ENCODE measurements around the gene CHPF. TPM values are rescaled to one million over a fixed set of nuclear protein-coding genes. Genes with fewer than 3 reads are reported as not detected.
A peak's percentile ranks its signal among the peaks of the same experiment; 100 is the strongest.

The CHPF gene
- total RNA-seq, 2 experiments from 2014 or later = 16.6 to 18.4 TPM

- no peak overlapping the region for H3K4me3 Mint-ChIP-seq
- H3K27me3 Mint-ChIP-seq = peaks cover 34% of the 10 kb centered on the region
- no peaks in the 10 kb centered on the region for H3K9me3 Mint-ChIP-seq
- DNase-seq (no peak), ATAC-seq (no peak)
- intact Hi-C loops (cut with micrococcal nuclease) = loop anchor here (5.0 kb wide), 3 partner anchors 35 to 130 kb away; partner anchors contain the start of gene GMPPA
- no peak for TF ChIP-seq CTCF (IDR thresholded peaks at IDR 0.05)
- no peak overlapping the region for H3K27ac Mint-ChIP-seq
- CTCF ChIA-PET = interaction anchor here (1.5 to 10.0 kb wide), 6 partner anchors 8 to 131 kb away, joined by 3 to 283 read pairs (median 60); partner anchors contain the start of gene GMPPA
- no peaks in the 10 kb centered on the region for H3K4me1 Mint-ChIP-seq (ENCODE audit: low read depth)
- POLR2A ChIA-PET = no interaction called here
- no peaks in the 10 kb centered on the region for H3K36me3 Mint-ChIP-seq (ENCODE audit: low read depth)
These were observed 11.3 kb downstream of the CHPF start for GRCh38 chr2:219532378-219532649.

GRCh38 chr2:219531639-219532377, 11.8 kb downstream of the CHPF start:
- peaks cover 37% of the 10 kb centered on the region for H3K27me3 Mint-ChIP-seq
- H3K9me3 Mint-ChIP-seq = no peaks in the 10 kb centered on the region
- no peak for TF ChIP-seq CTCF (IDR thresholded peaks at IDR 0.05)
- no peak overlapping the region for H3K27ac Mint-ChIP-seq
- ChIA-PET CTCF (interaction anchor here (1.1 to 10.0 kb wide), 8 partner anchors 8 to 143 kb away, joined by 3 to 283 read pairs (median 42); partner anchors contain the start of gene GMPPA), POLR2A (no interaction called here)
- no peaks in the 10 kb centered on the region for H3K4me1 Mint-ChIP-seq (ENCODE audit: low read depth)
- ATAC-seq (no peak), DNase-seq (no peak)
- intact Hi-C loops (cut with micrococcal nuclease) = loop anchor here (5.0 kb wide), 3 partner anchors 35 to 130 kb away; partner anchors contain the start of gene GMPPA
- H3K36me3 Mint-ChIP-seq (ENCODE audit: low read depth) = no peaks in the 10 kb centered on the region
- no peak overlapping the region for H3K4me3 Mint-ChIP-seq

- no peak overlapping the region for H3K4me3 Mint-ChIP-seq
- H3K27ac Mint-ChIP-seq = no peak overlapping the region
- no peaks in the 10 kb centered on the region for H3K36me3 Mint-ChIP-seq (ENCODE audit: low read depth)
- no peaks in the 10 kb centered on the region for H3K4me1 Mint-ChIP-seq (ENCODE audit: low read depth)
- POLR2A ChIA-PET = interaction anchor here (0.9 to 1.7 kb wide), 3 partner anchors 11 to 50 kb away, joined by 3 to 5 read pairs (median 4); no protein-coding TSS in a partner anchor
- CTCF ChIA-PET = interaction anchor here (0.6 to 10.0 kb wide), 58 partner anchors 9 to 230 kb away, joined by 3 to 283 read pairs (median 6); partner anchors contain the start of genes CHPF, DES, DNPEP and GMPPA
- peak; percentile 96 for TF ChIP-seq CTCF (IDR thresholded peaks at IDR 0.05)
- intact Hi-C loops (cut with micrococcal nuclease) = loop anchor here (5.0 kb wide), 3 partner anchors 33 to 128 kb away; partner anchors contain the start of gene GMPPA
- ATAC-seq (peak; percentile 97), DNase-seq (peak; percentile 82)
- peaks cover 44% of the 10 kb centered on the region for H3K27me3 Mint-ChIP-seq
- H3K9me3 Mint-ChIP-seq = no peaks in the 10 kb centered on the region
These were observed 13.3 kb downstream of the CHPF start for GRCh38 chr2:219530048-219530963.

- TF ChIP-seq CTCF (IDR thresholded peaks at IDR 0.05) = no peak
- ATAC-seq = no peak
- H3K4me3 Mint-ChIP-seq = no peak overlapping the region
These were observed 16.1 kb downstream of the CHPF start for GRCh38 chr2:219527472-219527871.

More at GRCh38 chr2:219527472-219527871, 16.1 kb downstream of the CHPF start:
- Mint-ChIP-seq H3K4me1 (ENCODE audit: low read depth) (peaks cover 5% of the 10 kb centered on the region), H3K27ac (no peak overlapping the region), H3K36me3 (ENCODE audit: low read depth) (no peaks in the 10 kb centered on the region), H3K27me3 (peaks cover 58% of the 10 kb centered on the region), H3K9me3 (no peaks in the 10 kb centered on the region)
- POLR2A ChIA-PET = no interaction called here
- no peak for DNase-seq
- CTCF ChIA-PET = interaction anchor here (0.9 to 10.0 kb wide), 10 partner anchors 9 to 126 kb away, joined by 3 to 283 read pairs (median 30); partner anchors contain the start of gene GMPPA
- intact Hi-C loops (cut with micrococcal nuclease) = no loop called here
